ENCODE measurements around the gene PAPSS1.

PAPSS1 gene

GRCh38 chr4:107710493-107711459 is 9.3 kb downstream of the PAPSS1 start:
- Histone ChIP-seq H3K9me3 (ENCODE audit: control insufficient read depth, insufficient read depth, low read length) (peaks cover 22% of the 10 kb centered on the region), H3K36me3 (ENCODE audit: control insufficient read depth, low read length) (peaks cover 5% of the 10 kb centered on the region; the same call in 1 of the 2 replicates), H3K9me2 (replicated peaks; ENCODE audit: control insufficient read depth, low read length) (no peaks in the 10 kb centered on the region), H3K4me2 (ENCODE audit: low read length) (no peak overlapping the region), H3K4me1 (ENCODE audit: control insufficient read depth, low read length) (peaks cover 12% of the 10 kb centered on the region), H3K4me3 (ENCODE audit: low read length) (no peak overlapping the region), H3K27ac (ENCODE audit: low read depth, low read length) (no peak overlapping the region), H3F3A (ENCODE audit: control insufficient read depth, insufficient read depth) (no peaks in the 10 kb centered on the region), H3K27me3 (ENCODE audit: control insufficient read depth, low read length) (no peaks in the 10 kb centered on the region), H3K79me2 (ENCODE audit: control insufficient read depth, low read length) (peaks cover 86% of the 10 kb centered on the region), H4K20me1 (ENCODE audit: control insufficient read depth, insufficient read depth, low read depth, low read length) (no peaks in the 10 kb centered on the region)
- TF ChIP-seq CTCF (IDR thresholded peaks at IDR 0.05; ENCODE audit: low read depth, low read length, poor library complexity, severe bottlenecking) (no peak), EZH2phosphoT487 (IDR thresholded peaks at IDR 0.05; ENCODE audit: borderline replicate concordance, low read length) (no peak)

DNA sequence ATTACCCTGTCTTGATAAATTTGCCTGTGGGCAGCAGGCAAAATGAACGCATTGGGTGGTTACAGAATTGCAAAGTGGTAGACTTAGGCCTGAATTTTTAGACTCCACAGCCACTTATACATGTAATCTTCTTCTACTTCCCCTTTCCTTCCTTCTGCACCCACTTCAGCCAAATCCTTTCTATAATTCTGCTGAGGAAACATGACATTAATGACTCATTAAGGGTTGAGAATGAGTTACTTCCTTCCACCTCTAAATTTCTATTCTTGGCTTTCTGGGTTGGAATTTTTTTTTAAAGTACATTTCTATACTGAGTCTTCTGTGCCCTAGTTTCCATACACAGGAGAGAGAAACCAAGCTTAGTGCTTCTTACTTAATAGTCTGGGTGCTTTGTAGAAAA is 10.1 kb downstream of the PAPSS1 start:
- Histone ChIP-seq H3K27me3 (ENCODE audit: control insufficient read depth, low read length) (no peaks in the 10 kb centered on the region), H3K9me2 (replicated peaks; ENCODE audit: control insufficient read depth, low read length) (no peaks in the 10 kb centered on the region), H3K4me2 (ENCODE audit: low read length) (no peak overlapping the region), H3F3A (ENCODE audit: control insufficient read depth, insufficient read depth) (no peaks in the 10 kb centered on the region), H4K20me1 (ENCODE audit: control insufficient read depth, insufficient read depth, low read depth, low read length) (no peaks in the 10 kb centered on the region), H3K4me1 (ENCODE audit: control insufficient read depth, low read length) (peaks cover 12% of the 10 kb centered on the region), H3K36me3 (ENCODE audit: control insufficient read depth, low read length) (peaks cover 4% of the 10 kb centered on the region; the same call in 1 of the 2 replicates), H3K27ac (ENCODE audit: low read depth, low read length) (no peak overlapping the region), H3K9me3 (ENCODE audit: control insufficient read depth, insufficient read depth, low read length) (peaks cover 30% of the 10 kb centered on the region), H3K4me3 (ENCODE audit: low read length) (no peak overlapping the region), H3K79me2 (ENCODE audit: control insufficient read depth, low read length) (peaks cover 78% of the 10 kb centered on the region)
- TF ChIP-seq CTCF (IDR thresholded peaks at IDR 0.05; ENCODE audit: low read depth, low read length, poor library complexity, severe bottlenecking) (no peak), EZH2phosphoT487 (IDR thresholded peaks at IDR 0.05; ENCODE audit: borderline replicate concordance, low read length) (no peak)

- Histone ChIP-seq H3K4me3 (ENCODE audit: low read length) (no peak overlapping the region), H3K27ac (ENCODE audit: low read depth, low read length) (no peak overlapping the region), H4K20me1 (ENCODE audit: control insufficient read depth, insufficient read depth, low read depth, low read length) (no peaks in the 10 kb centered on the region), H3K4me2 (ENCODE audit: low read length) (no peak overlapping the region), H3K79me2 (ENCODE audit: control insufficient read depth, low read length) (peaks cover 62% of the 10 kb centered on the region), H3K9me2 (replicated peaks; ENCODE audit: control insufficient read depth, low read length) (no peaks in the 10 kb centered on the region), H3K4me1 (ENCODE audit: control insufficient read depth, low read length) (peaks cover 12% of the 10 kb centered on the region), H3F3A (ENCODE audit: control insufficient read depth, insufficient read depth) (no peaks in the 10 kb centered on the region), H3K27me3 (ENCODE audit: control insufficient read depth, low read length) (no peaks in the 10 kb centered on the region), H3K9me3 (ENCODE audit: control insufficient read depth, insufficient read depth, low read length) (peaks cover 35% of the 10 kb centered on the region), H3K36me3 (ENCODE audit: control insufficient read depth, low read length) (peaks cover 4% of the 10 kb centered on the region; the same call in 1 of the 2 replicates)
- TF ChIP-seq EZH2phosphoT487 (IDR thresholded peaks at IDR 0.05; ENCODE audit: borderline replicate concordance, low read length) (no peak), CTCF (IDR thresholded peaks at IDR 0.05; ENCODE audit: low read depth, low read length, poor library complexity, severe bottlenecking) (no peak)
These were observed 11.8 kb downstream of the PAPSS1 start for GRCh38 chr4:107708225-107708624.

All from DOHH2 (cell line).